CD14-positive monocyte (primary cell): ENCODE measurements around the gene OR8D2. TPM values are rescaled to one million over a fixed set of nuclear protein-coding genes. Genes with fewer than 3 reads are reported as not detected.

ENCODE experiments used
- DNase-seq, 3 donors: peaks; one replicate each; pipeline ENCODE4 v3.0.0-alpha.2; 2011 to 2022
- H2AFZ ChIP-seq: 2 replicates; pipeline ENCODE4 v1.6.0; 2012; ENCODE audit warnings: mild to moderate bottlenecking, low read depth, low read length, inconsistent platforms; ENCODE audit not compliant: insufficient read depth, poor library complexity, severe bottlenecking
- H3K27ac ChIP-seq, 2 donors: 1 replicate in 1 of 2; 2 replicates in 1 of 2; pipeline ENCODE4 v1.5.1; 2012 to 2013; ENCODE audit warnings: low read length in 2 of 2, control low read depth in 1 of 2, inconsistent platforms in 1 of 2, low read depth in 1 of 2, mild to moderate bottlenecking in 1 of 2
- H3K27me3 ChIP-seq, 2 donors: one replicate each; pipeline versions ENCODE4 v1.6.0 to v1.6.1; 2011 to 2013; ENCODE audit warnings: low read length in 2 of 2; ENCODE audit not compliant: control insufficient read depth in 2 of 2, insufficient read depth in 2 of 2
- H3K36me3 ChIP-seq, 2 donors: replicated peaks in 1 of 2; 1 replicate in 1 of 2; 2 replicates in 1 of 2; pipeline versions ENCODE4 v1.5.1 to v1.6.1; 2012 to 2013; ENCODE audit warnings: low read length in 2 of 2, control low read depth in 1 of 2, inconsistent platforms in 1 of 2, mild to moderate bottlenecking in 1 of 2; ENCODE audit not compliant: insufficient read depth in 2 of 2, control insufficient read depth in 1 of 2
- H3K4me1 ChIP-seq, 2 donors: 1 replicate in 1 of 2; 2 replicates in 1 of 2; pipeline versions ENCODE4 v1.5.1 to v1.6.1; 2012 to 2013; ENCODE audit warnings: low read length in 2 of 2, control low read depth in 1 of 2, inconsistent platforms in 1 of 2, mild to moderate bottlenecking in 1 of 2, moderate library complexity in 1 of 2; ENCODE audit not compliant: insufficient read depth in 2 of 2, control insufficient read depth in 1 of 2
- H3K4me2 ChIP-seq: replicated peaks from 2 replicates; pipeline ENCODE3; 2012; ENCODE audit warnings: low read length, moderate library complexity, mild to moderate bottlenecking; ENCODE audit not compliant: poor library complexity, severe bottlenecking; ENCODE audit errors: extremely low read depth
- H3K4me3 ChIP-seq, 3 experiments: fragments of 200-600 bp in 1 of 3; sonication (generic) in 1 of 3; replicated peaks in 1 of 3; 1 replicate in 2 of 3; 2 replicates in 1 of 3; pipeline ENCODE4 v1.5.1; 2011 to 2013; ENCODE audit warnings: low read length in 3 of 3, mild to moderate bottlenecking in 3 of 3, control low read depth in 2 of 3, low read depth in 2 of 3, inconsistent platforms in 1 of 3, moderate library complexity in 1 of 3
- H3K79me2 ChIP-seq: 2 replicates; pipeline ENCODE4 v1.6.0; 2012; ENCODE audit warnings: mild to moderate bottlenecking, control low read depth, inconsistent platforms, low read length, moderate library complexity; ENCODE audit not compliant: insufficient read depth
- H3K9ac ChIP-seq: 2 replicates; pipeline ENCODE4 v1.6.0; 2017; ENCODE audit warnings: low read length, mild to moderate bottlenecking; ENCODE audit not compliant: insufficient read depth, poor library complexity, severe bottlenecking
- H3K9me3 ChIP-seq, 2 donors: replicated peaks in 1 of 2; 1 replicate in 1 of 2; 2 replicates in 1 of 2; pipeline versions ENCODE4 v1.5.1 to v1.6.1; 2012 to 2013; ENCODE audit warnings: low read length in 2 of 2, control low read depth in 1 of 2; ENCODE audit not compliant: control insufficient read depth in 1 of 2, insufficient read depth in 1 of 2
- H4K20me1 ChIP-seq: 2 replicates; pipeline ENCODE4 v1.6.0; 2012; ENCODE audit warnings: mild to moderate bottlenecking, low read length, control low read depth, moderate library complexity; ENCODE audit not compliant: insufficient read depth
- H3K27ac Mint-ChIP-seq, 7 donors: one replicate each; pipeline ENCODE4 v1.8.0; 2020; ENCODE audit warnings: mild to moderate bottlenecking in 7 of 7, mixed read lengths in 7 of 7, moderate library complexity in 6 of 7, inconsistent platforms in 2 of 7
- H3K27me3 Mint-ChIP-seq, 3 donors: one replicate each; pipeline ENCODE4 v1.8.0; 2021 to 2022; ENCODE audit warnings: low read depth in 3 of 3, mild to moderate bottlenecking in 3 of 3, mixed read lengths in 3 of 3, moderate library complexity in 3 of 3, inconsistent platforms in 1 of 3
- H3K36me3 Mint-ChIP-seq, 2 donors: one replicate each; pipeline ENCODE4 v1.8.0; 2020; ENCODE audit warnings: mixed read lengths in 2 of 2, inconsistent platforms in 1 of 2, mild to moderate bottlenecking in 1 of 2
- H3K4me1 Mint-ChIP-seq: one replicate; pipeline ENCODE4 v1.8.0; 2020; ENCODE audit warnings: mild to moderate bottlenecking, mixed read lengths
- H3K4me3 Mint-ChIP-seq, 2 donors: one replicate each; pipeline ENCODE4 v1.8.0; 2020; ENCODE audit warnings: mild to moderate bottlenecking in 2 of 2, mixed read lengths in 2 of 2, moderate library complexity in 1 of 2
- H3K9me3 Mint-ChIP-seq, 7 donors: one replicate each; pipeline ENCODE4 v1.8.0; 2020 to 2022; ENCODE audit warnings: mixed read lengths in 7 of 7, mild to moderate bottlenecking in 6 of 7, moderate library complexity in 6 of 7, inconsistent platforms in 2 of 7
- CTCF ChIP-seq: fragments of 200-600 bp; IDR thresholded peaks from one replicate; pipeline ENCODE4 v1.8.0; 2022; ENCODE audit warnings: antibody characterized with exemption, mild to moderate bottlenecking
- WGBS: methylation state at CpG from one replicate; pipeline ENCODE4 v1.1.5; 2013; ENCODE audit warnings: missing lambda C conversion rate; ENCODE audit not compliant: insufficient coverage; 5-methylcytosine and 5-hydroxymethylcytosine counted together
- intact Hi-C, 2 donors: fragments of 100-400 bp; cut with micrococcal nuclease; formaldehyde crosslinking; loops; one replicate each; pipeline versions ENCODE4 v1.15.0 to v1.15.1; 2023
- polyA plus RNA-seq, 3 donors: library from polyadenylated mRNA; depleted of rRNA in 1 of 3; unstranded in 2 of 3; stranded (reverse) in 1 of 3; fragments of 300-500 nt in 2 of 3; fragments of >200 nt in 1 of 3; fragmentation: Illumina TruSeq in 2 of 3; gene quantifications; 1 replicate in 2 of 3; 2 replicates in 1 of 3; pipeline ENCODE4 v1.2.3, GENCODE V29; 2012 to 2021

Gene OR8D2
- polyA plus RNA-seq, 3 donors, result not detected

GRCh38 chr11:124301548-124301947, 18.4 kb downstream of the OR8D2 start:
- intact Hi-C loops, result no loop called here
- Histone ChIP-seq H3K27ac (no peak overlapping the region), H3K4me2 (no peak overlapping the region), H3K36me3 (no peaks in the 10 kb centered on the region), H3K4me1 (peaks cover 0 to 5% of the 10 kb centered on the region in 2 donors), H3K27me3 (no peaks in the 10 kb centered on the region), H3K4me3 (no peak overlapping the region), H3K9ac (no peak overlapping the region), H3K79me2 (no peaks in the 10 kb centered on the region), H3K9me3 (no peaks in the 10 kb centered on the region), H2AFZ (no peak overlapping the region), H4K20me1 (no peaks in the 10 kb centered on the region)
- Mint-ChIP-seq H3K9me3 (no peaks in the 10 kb centered on the region), H3K27me3 (peaks cover 0 to 2% (median 0%) of the 10 kb centered on the region in 3 donors), H3K36me3 (no peaks in the 10 kb centered on the region), H3K27ac (no peak overlapping the region), H3K4me3 (no peak overlapping the region), H3K4me1 (no peaks in the 10 kb centered on the region)
- WGBS, result no CpG with 5 or more reads among the region's 3 CpGs
- DNase-seq, result peak in 2 of 3 donors; percentile 6 to 35
- TF ChIP-seq CTCF, result no peak

GRCh38 chr11:124297921-124298320, 22.1 kb downstream of the OR8D2 start:
- no peak overlapping the region for H3K4me3 Mint-ChIP-seq
- H3K79me2 ChIP-seq, result no peaks in the 10 kb centered on the region
- no peaks in the 10 kb centered on the region for H4K20me1 ChIP-seq
- no peaks in the 10 kb centered on the region for H3K27me3 ChIP-seq
- peaks cover 0 to 5% of the 10 kb centered on the region in 2 donors for H3K4me1 ChIP-seq
- H3K9me3 Mint-ChIP-seq, result no peaks in the 10 kb centered on the region
- no CpG with 5 or more reads among the region's 4 CpGs for WGBS
- H3K9me3 ChIP-seq, result no peaks in the 10 kb centered on the region
- no peak overlapping the region for H3K4me2 ChIP-seq
- no peak overlapping the region for H3K4me3 ChIP-seq
- no peaks in the 10 kb centered on the region for H3K4me1 Mint-ChIP-seq
- no peaks in the 10 kb centered on the region for H3K36me3 ChIP-seq
- no peak for DNase-seq
- H3K27me3 Mint-ChIP-seq, result peaks cover 0 to 2% (median 0%) of the 10 kb centered on the region in 3 donors
- H3K9ac ChIP-seq, result no peak overlapping the region
- TF ChIP-seq CTCF, result no peak
- no peak overlapping the region for H2AFZ ChIP-seq
- no peak overlapping the region for H3K27ac Mint-ChIP-seq
- intact Hi-C loops, result no loop called here
- no peaks in the 10 kb centered on the region for H3K36me3 Mint-ChIP-seq
- no peak overlapping the region for H3K27ac ChIP-seq
